Mesendoderm (in vitro differentiated cells): ENCODE measurements around the gene HOXB5.

Experiments
- DNase-seq: peaks from one replicate; pipeline ENCODE4 v3.0.0; 2013
- H2AK5ac ChIP-seq: 2 replicates; pipeline ENCODE4 v1.6.1; 2013; ENCODE audit warnings: low read length, inconsistent platforms
- H2BK120ac ChIP-seq: 2 replicates; pipeline ENCODE4 v1.6.1; 2013; ENCODE audit warnings: low read depth, mild to moderate bottlenecking, low read length, moderate library complexity, mixed read lengths
- H2BK15ac ChIP-seq: replicated peaks from 2 replicates; pipeline ENCODE4 v1.6.1; 2013; ENCODE audit warnings: low read depth, mild to moderate bottlenecking, moderate library complexity
- H2BK5ac ChIP-seq: 2 replicates; pipeline ENCODE4 v1.6.1; 2013; ENCODE audit warnings: low read length, inconsistent platforms
- H3K18ac ChIP-seq: 2 replicates; pipeline ENCODE4 v1.6.1; 2013; ENCODE audit warnings: mild to moderate bottlenecking, low read length, mixed read lengths
- H3K23ac ChIP-seq: one replicate; pipeline ENCODE4 v1.6.1; 2013; ENCODE audit warnings: low read length
- H3K27ac ChIP-seq: 2 replicates; pipeline ENCODE4 v1.5.1; 2013; ENCODE audit warnings: low read depth, mild to moderate bottlenecking, inconsistent platforms, low read length, moderate library complexity
- H3K27me3 ChIP-seq: 2 replicates; pipeline ENCODE4 v1.6.1; 2013; ENCODE audit warnings: low read length, control low read depth, mild to moderate bottlenecking, inconsistent platforms; ENCODE audit not compliant: insufficient read depth, poor library complexity
- H3K36me3 ChIP-seq: 2 replicates; pipeline ENCODE4 v1.6.1; 2013; ENCODE audit warnings: low read length, inconsistent platforms; ENCODE audit not compliant: control insufficient read depth, insufficient read depth
- H3K4ac ChIP-seq: one replicate; pipeline ENCODE4 v1.6.1; 2013; ENCODE audit warnings: low read depth, mild to moderate bottlenecking, low read length, moderate library complexity
- H3K4me1 ChIP-seq: 2 replicates; pipeline ENCODE4 v1.6.1; 2013; ENCODE audit warnings: low read depth, low read length, inconsistent platforms; ENCODE audit not compliant: control insufficient read depth
- H3K4me2 ChIP-seq: 2 replicates; pipeline ENCODE4 v1.6.1; 2013; ENCODE audit warnings: low read length
- H3K4me3 ChIP-seq: 2 replicates; pipeline ENCODE4 v1.5.1; 2013; ENCODE audit warnings: mild to moderate bottlenecking, low read length
- H3K56ac ChIP-seq: one replicate; pipeline ENCODE4 v1.6.1; 2013; ENCODE audit warnings: low read length
- H3K79me1 ChIP-seq: 2 replicates; pipeline ENCODE4 v1.6.1; 2013; ENCODE audit warnings: low read length, inconsistent platforms
- H3K79me2 ChIP-seq: 2 replicates; pipeline ENCODE4 v1.6.1; 2013; ENCODE audit warnings: mild to moderate bottlenecking, low read length; ENCODE audit not compliant: control insufficient read depth, insufficient read depth
- H3K9ac ChIP-seq: 2 replicates; pipeline ENCODE4 v1.6.1; 2013; ENCODE audit warnings: low read length, inconsistent platforms
- H4K5ac ChIP-seq: one replicate; pipeline ENCODE4 v1.6.1; 2013; ENCODE audit warnings: low read length
- H4K8ac ChIP-seq: one replicate; pipeline ENCODE4 v1.6.1; 2013; ENCODE audit warnings: low read depth, mild to moderate bottlenecking, control low read depth, low read length, moderate library complexity
- WGBS: extraction: QIAGEN DNeasy Blood & Tissue Kit; methylation state at CpG from one replicate; pipeline ENCODE4 v1.1.7; 2013; ENCODE audit warnings: low lambda C conversion rate, missing lambda C conversion rate; ENCODE audit not compliant: insufficient coverage; ENCODE audit errors: extremely low coverage; 5-methylcytosine and 5-hydroxymethylcytosine counted together

Gene HOXB5

DNA sequence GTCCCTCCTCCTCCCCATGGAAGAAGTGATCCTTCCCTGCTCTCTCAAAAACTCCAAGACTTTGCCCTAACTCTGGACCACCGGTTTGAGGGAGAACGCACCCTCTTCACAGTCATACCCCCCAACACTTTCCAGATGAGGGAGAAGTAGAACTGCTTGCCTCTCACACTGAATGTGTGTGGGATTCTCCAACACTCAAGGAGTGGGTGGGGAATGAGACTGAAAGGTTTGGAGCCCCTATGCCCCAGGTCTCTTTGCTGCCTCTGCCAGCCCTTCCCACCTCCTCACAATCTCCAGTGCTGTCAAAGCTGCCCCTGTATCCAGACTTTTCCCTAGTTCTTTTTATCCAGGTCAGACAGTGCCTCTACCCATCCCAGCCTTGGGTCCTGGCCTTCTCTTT, 26.9 kb downstream of the HOXB5 start:
- no peak overlapping the region for H3K4ac ChIP-seq
- H3K18ac ChIP-seq = no peak overlapping the region
- H3K27me3 ChIP-seq = peaks cover 83% of the 10 kb centered on the region
- no peak overlapping the region for H4K8ac ChIP-seq
- H3K79me1 ChIP-seq = no peaks in the 10 kb centered on the region
- H3K4me3 ChIP-seq = no peak overlapping the region
- H2AK5ac ChIP-seq = peak overlapping the region; percentile 14
- H4K5ac ChIP-seq = no peak overlapping the region
- no peak overlapping the region for H3K56ac ChIP-seq
- WGBS = no CpG with 5 or more reads among the region's 2 CpGs
- peaks cover 7% of the 10 kb centered on the region for H3K4me1 ChIP-seq
- H3K36me3 ChIP-seq = no peaks in the 10 kb centered on the region
- no peak overlapping the region for H2BK5ac ChIP-seq
- no peak overlapping the region for H3K27ac ChIP-seq
- H3K23ac ChIP-seq = no peak overlapping the region
- H3K79me2 ChIP-seq = no peaks in the 10 kb centered on the region
- no peak overlapping the region for H2BK120ac ChIP-seq
- H2BK15ac ChIP-seq = no peak overlapping the region
- DNase-seq = no peak
- H3K9ac ChIP-seq = no peak overlapping the region
- H3K4me2 ChIP-seq = no peak overlapping the region

DNA sequence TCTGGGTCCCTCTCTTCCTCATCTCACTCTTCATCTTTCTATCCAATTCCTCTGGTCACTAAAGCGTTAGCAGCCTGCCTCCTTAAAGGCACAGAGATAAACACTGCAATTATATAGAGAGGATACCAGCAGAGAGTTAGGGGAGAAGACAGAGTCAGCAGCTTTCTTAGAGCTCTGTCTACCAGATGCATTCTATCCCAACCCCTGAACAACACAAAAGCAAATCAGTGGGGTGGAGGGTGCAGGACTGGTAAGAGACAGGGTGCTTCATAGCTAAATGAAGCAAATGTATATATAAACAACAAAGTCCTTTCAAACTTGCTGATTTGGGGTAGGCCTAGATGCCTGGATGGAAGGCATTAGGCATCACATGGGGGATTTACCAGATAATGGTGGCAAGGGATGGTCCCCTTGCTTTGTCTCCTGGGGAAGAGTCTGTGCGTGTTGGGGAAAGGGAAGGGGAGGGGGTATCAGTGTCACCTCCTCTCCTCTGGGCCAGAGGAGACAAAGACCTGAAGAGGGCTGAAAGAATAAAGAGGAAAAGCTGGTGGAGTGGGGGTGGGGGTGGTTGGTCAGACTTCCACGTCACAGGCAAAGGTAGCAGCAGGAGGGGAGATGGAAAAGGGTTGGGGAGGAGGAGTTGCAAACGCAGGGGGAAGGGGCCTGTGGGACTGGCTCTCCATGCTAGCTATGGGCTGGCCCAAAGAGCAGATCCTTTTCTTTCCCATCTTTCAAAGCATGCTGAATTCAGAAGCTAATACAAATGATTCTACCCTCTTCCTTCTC, 27.5 kb downstream of the HOXB5 start:
- Histone ChIP-seq H2BK120ac (no peak overlapping the region), H4K5ac (no peak overlapping the region), H3K56ac (no peak overlapping the region), H3K4me1 (peaks cover 7% of the 10 kb centered on the region), H3K4me3 (no peak overlapping the region), H2AK5ac (no peak overlapping the region), H3K36me3 (no peaks in the 10 kb centered on the region), H3K79me2 (no peaks in the 10 kb centered on the region), H3K4me2 (no peak overlapping the region), H2BK15ac (no peak overlapping the region), H3K23ac (no peak overlapping the region), H2BK5ac (no peak overlapping the region), H3K79me1 (no peaks in the 10 kb centered on the region), H3K27me3 (peaks cover 83% of the 10 kb centered on the region), H3K18ac (no peak overlapping the region), H3K27ac (no peak overlapping the region), H3K9ac (no peak overlapping the region), H4K8ac (no peak overlapping the region), H3K4ac (no peak overlapping the region)
- no peak for DNase-seq
- no CpG with 5 or more reads among the region's 4 CpGs for WGBS

DNA sequence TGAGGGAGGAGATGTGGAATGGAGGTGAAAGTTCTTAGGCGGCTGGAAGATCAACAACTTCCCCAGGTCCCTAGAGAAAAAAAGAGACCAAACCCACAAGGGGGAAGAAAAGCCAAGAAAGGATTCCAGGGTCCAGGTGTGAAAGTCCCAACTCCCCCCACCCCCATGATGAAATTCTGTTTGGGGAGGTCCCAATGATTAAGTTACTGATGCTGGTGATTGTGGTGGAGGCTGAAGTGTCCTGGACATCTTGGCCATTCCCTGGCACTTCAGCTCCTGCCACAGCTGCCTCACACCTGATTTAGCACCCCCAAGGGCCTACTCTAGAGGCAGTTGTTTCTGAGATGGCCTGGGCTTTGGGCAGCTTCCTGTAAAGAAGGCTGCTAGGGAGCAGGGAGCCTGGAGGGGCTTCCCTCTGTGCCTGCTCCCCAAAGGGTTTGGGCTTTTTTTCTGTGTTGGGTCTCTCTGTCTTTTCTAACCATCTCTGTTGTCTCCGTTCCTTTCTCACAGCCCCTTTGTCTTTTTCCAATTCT, 28.5 kb downstream of the HOXB5 start:
- H2BK5ac ChIP-seq = no peak overlapping the region
- WGBS = no CpG with 5 or more reads among the region's 2 CpGs
- no peak overlapping the region for H2BK15ac ChIP-seq
- DNase-seq = no peak
- H3K27ac ChIP-seq = no peak overlapping the region
- H3K79me2 ChIP-seq = no peaks in the 10 kb centered on the region
- H3K18ac ChIP-seq = no peak overlapping the region
- no peak overlapping the region for H3K56ac ChIP-seq
- peaks cover 85% of the 10 kb centered on the region for H3K27me3 ChIP-seq
- no peaks in the 10 kb centered on the region for H3K79me1 ChIP-seq
- H3K23ac ChIP-seq = no peak overlapping the region
- no peaks in the 10 kb centered on the region for H3K36me3 ChIP-seq
- no peak overlapping the region for H2BK120ac ChIP-seq
- peaks cover 7% of the 10 kb centered on the region for H3K4me1 ChIP-seq
- no peak overlapping the region for H4K8ac ChIP-seq
- H3K4me3 ChIP-seq = no peak overlapping the region
- no peak overlapping the region for H3K9ac ChIP-seq
- no peak overlapping the region for H3K4me2 ChIP-seq
- no peak overlapping the region for H2AK5ac ChIP-seq
- no peak overlapping the region for H3K4ac ChIP-seq
- H4K5ac ChIP-seq = no peak overlapping the region

DNA sequence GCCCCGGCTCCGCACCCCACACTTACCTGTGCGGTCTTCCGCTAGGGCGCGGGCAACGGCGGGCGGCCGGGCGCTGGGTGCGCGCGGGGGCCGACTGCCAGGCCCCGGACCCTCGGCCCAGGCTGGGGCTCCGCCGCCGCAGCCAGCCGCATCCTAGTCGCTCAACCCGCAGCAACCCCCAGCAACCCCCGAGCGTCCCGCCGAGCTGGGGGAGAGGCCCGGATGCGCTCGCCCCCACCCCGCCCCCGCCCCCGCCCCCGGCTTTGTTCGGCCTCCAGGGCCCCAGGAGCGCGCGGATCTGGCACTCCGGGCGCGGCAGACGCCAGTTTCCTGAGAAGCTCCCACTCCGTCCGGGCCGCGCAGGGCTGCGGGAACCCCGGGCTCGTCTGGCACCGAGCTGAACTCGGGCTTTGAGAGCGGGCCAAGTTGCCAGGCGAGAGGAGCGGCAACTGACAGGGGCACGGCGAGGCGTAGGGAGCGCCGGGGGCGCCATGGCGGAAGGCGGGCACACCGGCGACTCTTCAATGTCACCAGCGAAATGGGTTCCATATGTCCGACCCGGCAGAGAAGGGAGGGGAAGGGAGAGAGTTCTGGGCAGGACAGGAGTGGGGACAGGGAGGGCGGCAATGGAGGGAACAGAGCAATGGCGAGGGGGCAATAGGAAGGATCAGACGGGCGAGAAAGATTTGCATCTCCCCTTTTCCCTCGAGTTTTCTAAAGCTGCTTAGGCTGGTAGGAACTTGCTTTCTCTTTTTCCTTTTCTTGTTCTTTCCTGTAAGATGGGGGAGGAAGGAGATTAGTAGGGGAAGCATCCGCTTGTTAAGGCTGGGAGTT, 29.2 kb downstream of the HOXB5 start:
- H3K23ac ChIP-seq = no peak overlapping the region
- H3K36me3 ChIP-seq = no peaks in the 10 kb centered on the region
- no peak overlapping the region for H2BK5ac ChIP-seq
- no peak overlapping the region for H3K18ac ChIP-seq
- no peaks in the 10 kb centered on the region for H3K79me1 ChIP-seq
- no peak overlapping the region for H2BK120ac ChIP-seq
- DNase-seq = no peak
- no peak overlapping the region for H2BK15ac ChIP-seq
- no peak overlapping the region for H4K8ac ChIP-seq
- peaks cover 5% of the 10 kb centered on the region for H3K4me1 ChIP-seq
- no peak overlapping the region for H3K4ac ChIP-seq
- H3K9ac ChIP-seq = peak overlapping the region; percentile 54
- peaks cover 89% of the 10 kb centered on the region for H3K27me3 ChIP-seq
- H3K56ac ChIP-seq = peak overlapping the region; percentile 37
- no peak overlapping the region for H4K5ac ChIP-seq
- no peak overlapping the region for H2AK5ac ChIP-seq
- no CpG with 5 or more reads among the region's 73 CpGs for WGBS
- H3K27ac ChIP-seq = no peak overlapping the region
- no peak overlapping the region for H3K4me3 ChIP-seq
- H3K4me2 ChIP-seq = peak overlapping the region; percentile 45
- no peaks in the 10 kb centered on the region for H3K79me2 ChIP-seq

DNA sequence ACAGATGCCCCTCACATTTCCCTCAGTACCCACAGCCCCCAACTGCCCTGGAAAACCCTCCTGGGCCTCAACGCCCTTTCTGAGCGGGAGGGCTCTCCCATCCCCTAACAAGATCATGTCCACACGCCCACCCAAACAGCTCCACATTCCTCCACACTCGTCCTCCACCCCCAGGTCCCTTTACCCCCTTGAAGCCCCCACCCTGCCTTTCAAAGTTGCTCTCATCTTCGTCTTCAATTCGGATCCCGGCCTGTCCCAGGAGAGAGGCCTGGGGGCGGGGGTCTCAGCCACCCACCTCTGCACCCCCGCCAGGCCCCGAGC, 29.8 kb downstream of the HOXB5 start:
- H4K5ac ChIP-seq = no peak overlapping the region
- no peak overlapping the region for H2BK120ac ChIP-seq
- DNase-seq = no peak
- H4K8ac ChIP-seq = no peak overlapping the region
- H2AK5ac ChIP-seq = no peak overlapping the region
- no peak overlapping the region for H3K18ac ChIP-seq
- H3K4me3 ChIP-seq = no peak overlapping the region
- no peaks in the 10 kb centered on the region for H3K79me1 ChIP-seq
- no peak overlapping the region for H3K27ac ChIP-seq
- H3K4me1 ChIP-seq = peaks cover 5% of the 10 kb centered on the region
- WGBS = no CpG with 5 or more reads among the region's 10 CpGs
- H3K23ac ChIP-seq = no peak overlapping the region
- H3K27me3 ChIP-seq = peaks cover 91% of the 10 kb centered on the region
- H3K36me3 ChIP-seq = no peaks in the 10 kb centered on the region
- H2BK15ac ChIP-seq = no peak overlapping the region
- no peak overlapping the region for H3K56ac ChIP-seq
- no peak overlapping the region for H3K4me2 ChIP-seq
- no peaks in the 10 kb centered on the region for H3K79me2 ChIP-seq
- no peak overlapping the region for H3K9ac ChIP-seq
- H3K4ac ChIP-seq = no peak overlapping the region
- no peak overlapping the region for H2BK5ac ChIP-seq
